ENCODE data around the gene SPATC1L.
"Not testable (repeated sequence)": the region's sequence is repeated elsewhere in the genome, so short reads cannot be mapped to it uniquely, and the experiment has no call there.

Gene SPATC1L

GRCh38 chr21:46226920-46227599 is 42.8 kb upstream of the SPATC1L start:
- ChIA-PET POLR2A (no interaction called here), CTCF (interaction anchor here (2.6 to 4.4 kb wide), 2 partner anchors 12 to 84 kb away, joined by 8 to 28 read pairs; no protein-coding TSS in a partner anchor)
- TF ChIP-seq, protein P1, sequence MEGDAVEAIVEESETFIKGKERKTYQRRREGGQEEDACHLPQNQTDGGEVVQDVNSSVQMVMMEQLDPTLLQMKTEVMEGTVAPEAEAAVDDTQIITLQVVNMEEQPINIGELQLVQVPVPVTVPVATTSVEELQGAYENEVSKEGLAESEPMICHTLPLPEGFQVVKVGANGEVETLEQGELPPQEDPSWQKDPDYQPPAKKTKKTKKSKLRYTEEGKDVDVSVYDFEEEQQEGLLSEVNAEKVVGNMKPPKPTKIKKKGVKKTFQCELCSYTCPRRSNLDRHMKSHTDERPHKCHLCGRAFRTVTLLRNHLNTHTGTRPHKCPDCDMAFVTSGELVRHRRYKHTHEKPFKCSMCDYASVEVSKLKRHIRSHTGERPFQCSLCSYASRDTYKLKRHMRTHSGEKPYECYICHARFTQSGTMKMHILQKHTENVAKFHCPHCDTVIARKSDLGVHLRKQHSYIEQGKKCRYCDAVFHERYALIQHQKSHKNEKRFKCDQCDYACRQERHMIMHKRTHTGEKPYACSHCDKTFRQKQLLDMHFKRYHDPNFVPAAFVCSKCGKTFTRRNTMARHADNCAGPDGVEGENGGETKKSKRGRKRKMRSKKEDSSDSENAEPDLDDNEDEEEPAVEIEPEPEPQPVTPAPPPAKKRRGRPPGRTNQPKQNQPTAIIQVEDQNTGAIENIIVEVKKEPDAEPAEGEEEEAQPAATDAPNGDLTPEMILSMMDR (IDR thresholded peaks at IDR 0.05; ENCODE audit: insufficient read depth, low read length, missing control alignments): no peak
- DNase-seq (ENCODE audit: low read depth, low spot score): peak; percentile 37
- peak overlapping the region; percentile 89 for H3K4me3 ChIP-seq (ENCODE audit: low read depth, low read length)

DNA sequence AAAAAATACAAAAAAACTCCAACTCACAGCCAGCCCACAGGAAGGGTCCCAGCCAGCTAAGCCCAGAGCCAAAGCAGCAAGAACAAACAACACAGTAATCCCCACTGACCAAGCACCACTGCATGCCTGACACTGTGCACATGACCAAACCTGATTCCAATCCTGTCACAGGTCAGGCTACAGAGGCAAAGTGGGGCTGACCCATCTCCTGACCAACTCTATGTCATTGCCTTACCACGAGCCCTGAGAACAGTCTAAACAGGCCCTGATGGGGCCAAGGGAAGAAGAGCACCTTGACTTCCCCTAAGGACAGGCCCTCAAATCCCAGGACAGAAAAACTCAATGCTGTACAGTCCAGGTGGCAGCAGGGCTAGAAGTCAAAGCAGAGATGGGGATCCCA is 41.9 kb upstream of the SPATC1L start:
- H3K4me3 ChIP-seq (ENCODE audit: low read depth, low read length): peak overlapping the region; percentile 10
- TF ChIP-seq, protein P1 (IDR thresholded peaks at IDR 0.05; ENCODE audit: insufficient read depth, low read length, missing control alignments): no peak
- ChIA-PET CTCF (interaction anchor here (1.0 to 2.6 kb wide), 2 partner anchors 11 to 73 kb away, joined by 4 to 8 read pairs; no protein-coding TSS in a partner anchor), POLR2A (no interaction called here)
- no peak for DNase-seq (ENCODE audit: low read depth, low spot score)

DNA sequence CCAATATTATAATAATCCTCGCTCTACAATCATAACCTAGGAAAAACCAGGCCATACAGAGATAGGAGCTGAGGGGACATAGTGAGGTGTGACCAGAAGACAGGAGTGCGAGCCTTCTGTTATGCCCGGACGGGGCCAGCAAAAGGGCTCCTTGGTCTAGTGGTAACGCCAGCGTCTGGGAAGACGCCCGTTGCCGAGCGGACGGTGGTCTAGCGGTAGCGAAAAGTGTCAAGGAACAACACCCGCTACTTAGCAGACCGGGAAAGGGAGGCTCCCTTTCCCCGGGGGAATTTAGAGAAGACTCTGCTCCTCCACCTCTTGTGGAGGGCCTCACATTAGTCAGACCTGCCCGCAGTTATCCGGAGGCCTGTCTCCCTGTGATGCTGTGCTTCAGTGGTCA is 39.4 kb upstream of the SPATC1L start:
- POLR2A ChIA-PET; H3K4me3 ChIP-seq (ENCODE audit: low read depth, low read length); DNase-seq (ENCODE audit: low read depth, low spot score); CTCF ChIA-PET: not testable (repeated sequence)

DNA sequence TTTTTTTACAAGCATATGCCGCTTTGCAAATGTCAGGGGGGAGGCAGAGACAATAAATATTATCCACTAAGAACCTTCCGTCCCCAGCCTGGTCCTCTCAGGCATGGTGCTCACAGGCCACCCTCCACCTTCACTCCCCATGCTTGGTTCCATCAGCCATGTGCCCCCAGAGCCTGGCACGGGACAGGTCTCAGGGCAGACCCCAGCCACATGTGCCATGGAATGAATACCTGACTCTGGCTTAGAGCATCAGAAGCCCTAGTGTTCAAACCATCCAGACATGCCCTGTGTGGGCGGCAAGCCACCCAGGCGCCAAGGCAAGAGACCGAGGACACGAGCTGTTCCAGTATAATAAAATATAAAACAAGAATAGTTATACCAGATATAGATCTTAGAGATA is 39.0 kb upstream of the SPATC1L start:
- H3K4me3 ChIP-seq (ENCODE audit: low read depth, low read length): no peak overlapping the region
- no peak for DNase-seq (ENCODE audit: low read depth, low spot score)
- TF ChIP-seq, protein P1 (IDR thresholded peaks at IDR 0.05; ENCODE audit: insufficient read depth, low read length, missing control alignments): no peak
- ChIA-PET CTCF (interaction anchor here (1.1 kb wide), 1 partner anchor 80 kb away, joined by 5 read pairs; no protein-coding TSS in a partner anchor), POLR2A (no interaction called here)

GRCh38 chr21:46222436-46223116 is 38.3 kb upstream of the SPATC1L start:
- POLR2A ChIA-PET: no interaction called here

DNA sequence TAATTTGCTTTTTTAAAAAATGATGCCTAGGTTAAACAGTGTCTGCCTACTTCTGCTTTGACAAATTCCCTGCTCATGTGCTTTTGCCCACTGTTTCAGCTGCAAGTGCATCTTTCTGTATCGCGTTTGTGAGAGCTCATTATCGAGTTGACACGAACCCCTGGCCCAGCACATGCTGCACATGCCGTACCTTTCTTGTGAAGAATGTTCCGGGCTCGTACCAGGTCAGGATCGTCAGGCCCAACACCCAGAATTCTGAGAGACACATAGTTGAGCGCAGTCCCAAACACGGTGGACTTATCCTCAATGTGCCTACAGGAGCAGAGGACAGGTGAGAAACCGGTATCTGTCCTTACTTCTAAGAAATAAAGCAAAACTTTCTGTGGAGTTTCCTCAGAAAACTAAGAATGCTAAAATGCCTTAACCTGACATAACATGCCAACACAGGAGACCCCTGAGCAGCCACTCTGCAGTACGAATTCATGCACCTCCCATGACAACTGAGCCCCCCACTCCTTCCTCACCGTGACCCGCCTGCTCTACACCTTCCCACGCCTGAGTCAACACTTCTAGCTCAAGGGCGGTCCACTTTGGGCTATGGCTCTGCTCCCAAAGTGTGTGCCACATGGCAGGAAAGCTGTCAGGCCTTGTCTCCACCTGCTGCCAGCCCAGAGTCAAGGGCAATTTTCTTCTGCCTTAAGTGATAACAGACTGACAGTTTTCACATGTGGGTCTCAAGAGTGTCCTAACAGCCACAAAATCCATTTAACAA is 37.6 kb upstream of the SPATC1L start:
- POLR2A ChIA-PET: no interaction called here
- CTCF ChIA-PET: interaction anchor here (0.9 to 1.1 kb wide), 3 partner anchors 8 to 248 kb away, joined by 4 to 5 read pairs (median 5); no protein-coding TSS in a partner anchor
- no peak overlapping the region for H3K4me3 ChIP-seq (ENCODE audit: low read depth, low read length)
- TF ChIP-seq, protein P1 (IDR thresholded peaks at IDR 0.05; ENCODE audit: insufficient read depth, low read length, missing control alignments): no peak
- no peak for DNase-seq (ENCODE audit: low read depth, low spot score)

More at GRCh38 chr21:46222436-46223116, 38.3 kb upstream of the SPATC1L start:
- H3K4me3 ChIP-seq (ENCODE audit: low read depth, low read length): no peak overlapping the region
- DNase-seq (ENCODE audit: low read depth, low spot score): no peak
- TF ChIP-seq, protein P1 (IDR thresholded peaks at IDR 0.05; ENCODE audit: insufficient read depth, low read length, missing control alignments): no peak
- CTCF ChIA-PET: interaction anchor here (1.1 kb wide), 1 partner anchor 79 kb away, joined by 5 read pairs; no protein-coding TSS in a partner anchor
